GM19438 (cell line): ENCODE data around the gene CABP7.
"Not testable (repeated sequence)": the region's sequence is repeated elsewhere in the genome, so short reads cannot be mapped to it uniquely, and the experiment has no call there.

Experiments
- ATAC-seq: cut with Tn5 transposase; IDR thresholded peaks from one replicate; pipeline ENCODE4 v1.9.1; 2021; ENCODE audit warnings: low read depth; ENCODE audit not compliant: unreplicated experiment

The CABP7 gene

DNA sequence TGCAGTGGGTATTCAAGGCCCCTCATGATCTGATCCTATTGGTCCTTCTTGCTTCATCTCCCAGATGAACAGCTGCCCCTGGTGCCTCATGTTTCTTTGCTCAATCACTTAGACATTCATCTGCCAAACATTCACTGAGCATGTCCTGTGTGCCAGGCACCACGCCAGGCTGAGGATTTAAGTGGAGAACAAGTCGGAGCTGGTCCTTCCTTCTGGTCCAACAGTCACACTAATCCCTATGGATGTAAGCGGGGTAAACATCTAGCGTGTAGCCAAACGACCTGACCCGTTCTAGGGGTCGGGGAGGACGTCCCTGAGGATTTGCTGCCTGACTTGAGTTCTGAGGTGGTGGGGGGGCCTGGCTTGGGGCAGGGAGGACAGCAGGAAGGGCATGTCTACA, 25.1 kb downstream of the CABP7 start:
- ATAC-seq = no peak

DNA sequence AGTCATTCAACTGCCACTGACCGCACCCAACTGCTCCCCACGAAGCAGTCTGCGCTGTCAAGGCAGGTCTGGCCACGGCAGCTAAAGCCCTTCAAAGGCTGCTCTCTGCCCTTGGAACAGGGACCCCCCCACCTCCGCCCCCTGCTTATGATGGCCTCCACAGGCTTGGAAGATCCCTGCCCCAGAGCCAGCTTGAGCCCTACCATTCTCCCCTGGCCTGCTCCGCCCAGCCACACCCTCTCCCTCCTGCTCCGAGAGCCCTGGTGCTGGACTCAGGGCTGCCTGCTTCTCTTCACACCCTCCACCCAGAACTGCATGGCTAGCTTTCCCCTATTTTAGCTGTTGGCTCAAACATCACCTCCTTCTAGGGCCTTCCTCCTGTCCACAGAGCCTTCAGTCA, 28.0 kb downstream of the CABP7 start:
- no peak for ATAC-seq

DNA sequence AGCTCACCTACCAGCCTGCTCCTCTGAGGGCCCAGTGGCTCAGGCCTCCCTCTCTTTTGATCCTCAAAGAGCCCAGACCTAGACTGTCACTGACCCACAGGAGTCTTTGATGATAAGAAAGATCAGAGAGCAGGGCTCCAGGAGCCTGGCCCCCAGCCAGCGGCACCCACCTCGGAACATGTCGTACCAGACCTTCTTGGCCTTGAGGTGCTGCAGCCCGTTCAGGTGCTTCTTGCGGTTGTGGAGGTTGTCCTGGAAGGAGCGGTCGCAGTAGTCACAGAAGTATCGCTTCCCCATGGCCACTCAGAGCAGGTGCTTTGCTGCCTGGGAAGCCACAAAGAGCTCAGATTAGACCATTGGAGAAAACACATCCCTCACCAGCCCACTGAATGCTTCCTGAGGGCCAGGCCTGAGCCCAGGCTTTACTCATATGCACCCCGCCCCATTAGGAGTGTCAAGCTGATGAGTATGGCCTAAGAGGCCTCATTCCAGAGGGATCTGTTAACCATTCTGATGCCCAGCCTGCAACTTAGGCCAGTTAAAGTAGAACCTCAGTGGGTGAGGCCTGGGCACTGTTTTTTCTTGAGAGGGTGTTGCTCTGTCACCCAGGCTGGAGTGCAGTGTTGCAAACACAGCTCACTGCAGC, 28.6 kb downstream of the CABP7 start:
- ATAC-seq = no peak

DNA sequence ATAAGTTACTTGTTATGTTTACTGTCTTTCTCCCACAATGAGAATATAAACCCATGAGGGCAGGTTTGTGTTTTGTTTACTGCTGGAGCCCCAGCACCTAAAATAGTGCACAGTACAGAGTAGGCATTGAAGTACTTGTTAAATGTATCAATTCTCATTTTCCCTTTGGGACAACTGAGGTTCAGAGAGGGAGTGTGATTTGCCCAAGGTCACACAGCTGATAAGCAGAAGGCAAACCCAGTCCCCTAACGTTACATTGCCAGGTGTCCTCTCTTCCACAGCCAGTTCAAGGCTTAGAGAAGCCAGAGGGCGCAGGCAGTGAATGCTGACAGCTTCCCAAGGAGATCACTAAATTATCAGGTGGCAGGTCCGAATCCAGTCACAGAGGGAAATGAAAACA, 30.2 kb downstream of the CABP7 start:
- ATAC-seq = no peak

DNA sequence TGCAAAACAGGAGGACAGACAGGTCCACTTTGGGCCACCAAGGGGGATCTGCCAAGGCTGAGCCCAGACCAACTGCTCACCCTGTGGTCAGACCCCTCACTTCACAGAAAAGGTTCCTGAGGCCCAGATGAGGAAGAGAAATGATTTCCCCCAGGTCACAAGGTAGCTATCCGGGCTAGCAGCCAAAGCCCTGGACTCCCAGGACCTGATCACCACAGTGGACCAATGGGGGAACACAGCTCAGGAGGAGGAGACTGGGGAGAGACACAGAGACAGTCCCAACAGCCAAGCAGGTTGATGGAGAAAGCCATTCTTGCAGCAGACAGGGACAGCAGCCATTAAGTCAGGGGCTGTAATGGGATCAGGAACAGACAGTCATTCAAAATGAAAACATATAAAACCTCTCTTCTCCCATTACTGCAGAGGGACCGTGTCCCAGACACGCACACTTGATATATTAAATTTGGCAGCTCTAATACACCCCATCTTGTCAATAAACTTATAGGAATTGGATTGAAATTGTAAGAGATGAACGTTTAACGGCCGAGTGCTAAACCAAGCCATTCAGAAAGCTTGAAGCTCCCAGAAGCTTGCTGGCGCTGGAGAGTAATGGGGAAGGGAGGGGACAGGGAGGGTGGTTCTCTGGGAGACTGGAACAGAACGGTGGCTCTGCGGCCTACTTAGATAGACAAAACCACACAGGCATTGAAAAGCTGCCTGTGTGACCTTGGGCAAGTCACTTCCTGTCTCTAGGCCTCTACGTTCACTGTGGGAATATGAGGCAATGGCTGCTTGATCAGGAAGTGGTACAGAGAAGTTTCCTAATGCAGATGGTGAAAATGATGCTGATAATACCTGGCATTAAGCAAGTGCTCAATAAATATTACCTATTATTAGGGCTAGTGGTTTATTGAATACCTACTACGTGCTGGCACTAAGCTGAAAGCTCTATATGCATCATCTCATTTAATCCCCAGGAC, 31.0 kb downstream of the CABP7 start:
- no peak for ATAC-seq

DNA sequence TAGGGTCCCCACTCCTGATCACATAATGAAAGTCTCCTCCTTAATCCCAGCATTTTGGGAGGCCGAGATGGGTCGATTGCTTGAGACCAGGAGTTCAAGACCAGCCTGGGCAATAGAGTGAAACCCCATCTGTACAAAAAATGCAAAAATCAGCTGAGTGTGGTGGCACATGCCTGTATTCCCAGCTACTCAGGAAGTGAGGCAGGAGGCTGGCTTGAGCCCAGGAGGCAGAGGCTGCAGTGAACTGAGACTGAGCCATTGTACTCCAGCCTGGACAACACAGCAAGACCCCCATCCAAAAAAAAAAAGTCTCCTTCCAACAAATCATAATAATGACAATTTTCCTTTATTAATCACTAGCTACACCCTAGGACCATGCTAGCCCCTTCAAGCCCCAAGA, 31.9 kb downstream of the CABP7 start:
- ATAC-seq = no peak

DNA sequence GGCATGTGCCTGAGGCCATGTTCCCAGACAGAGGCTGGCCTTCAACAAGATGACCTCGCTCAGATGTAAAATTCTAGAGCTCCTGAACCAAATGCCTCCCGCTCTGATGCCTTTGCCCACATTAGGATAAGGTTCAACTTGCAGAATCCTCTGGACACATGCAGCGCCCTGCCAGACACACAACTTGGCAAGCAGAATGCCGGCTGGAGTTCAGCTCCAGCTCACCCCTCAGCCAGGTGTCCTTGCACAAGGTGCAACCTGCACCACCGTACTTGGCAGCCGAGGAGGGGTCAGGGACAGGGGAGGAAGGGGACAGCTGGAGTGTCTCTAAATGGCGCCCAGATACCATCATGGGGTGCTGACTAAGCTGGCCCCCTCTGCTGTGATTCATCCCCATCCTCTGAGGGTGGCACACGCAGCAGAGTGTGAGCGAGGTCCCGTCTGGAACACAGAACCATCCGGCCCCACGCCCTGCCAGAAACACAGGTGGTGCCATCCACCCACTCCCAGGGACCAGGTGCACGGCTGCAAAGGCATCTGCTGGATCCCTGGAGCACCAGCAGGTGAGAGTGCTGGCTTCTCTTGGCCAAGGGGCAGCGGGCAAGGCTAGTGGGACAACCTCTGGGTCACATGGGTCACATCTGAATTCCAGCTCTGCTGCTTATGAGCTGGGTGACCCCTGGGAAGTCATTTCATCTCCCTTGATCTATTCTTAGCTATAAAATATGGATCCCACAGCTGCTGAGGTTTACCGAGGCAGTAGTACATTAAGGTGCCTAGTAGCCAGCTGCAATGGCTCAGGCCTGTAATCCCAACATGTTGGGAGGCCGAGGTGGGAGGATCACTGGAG, 34.2 kb downstream of the CABP7 start:
- ATAC-seq = no peak

DNA sequence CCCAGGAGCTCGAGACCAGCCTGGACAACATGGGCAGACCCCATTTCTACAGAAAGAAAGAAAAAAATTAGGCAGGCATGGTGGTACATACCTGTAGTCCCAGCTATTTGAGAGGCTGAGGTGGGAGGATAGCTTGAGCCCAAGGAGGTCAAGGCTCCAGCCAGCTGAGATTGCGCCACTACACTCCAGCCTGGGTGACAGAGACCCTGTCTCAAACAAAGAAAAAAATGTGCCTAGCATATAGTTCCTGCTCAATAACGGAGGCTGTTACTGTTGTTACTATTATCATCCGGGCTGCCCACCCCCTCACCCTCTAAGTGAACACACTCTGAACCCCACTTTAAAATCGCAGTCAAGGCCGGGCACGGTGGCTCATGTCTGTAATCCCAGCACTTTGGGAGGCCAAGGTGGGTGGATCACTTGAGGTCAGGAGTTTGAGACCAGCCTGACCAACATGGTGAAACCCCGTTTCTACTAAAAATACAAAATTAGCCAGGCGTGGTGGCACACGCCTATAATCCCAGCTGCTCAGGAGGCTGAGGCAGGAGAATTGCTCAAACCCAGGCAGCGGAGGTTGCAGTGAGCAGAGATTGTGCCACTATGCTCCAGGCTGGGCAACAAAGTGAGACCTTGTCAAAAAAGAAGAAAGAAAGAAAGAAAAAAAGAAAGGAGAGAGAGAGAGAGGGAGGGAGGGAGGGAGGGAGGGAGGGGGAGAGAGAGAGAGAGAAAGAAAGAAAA, 35.0 kb downstream of the CABP7 start:
- ATAC-seq = not testable (repeated sequence)

DNA sequence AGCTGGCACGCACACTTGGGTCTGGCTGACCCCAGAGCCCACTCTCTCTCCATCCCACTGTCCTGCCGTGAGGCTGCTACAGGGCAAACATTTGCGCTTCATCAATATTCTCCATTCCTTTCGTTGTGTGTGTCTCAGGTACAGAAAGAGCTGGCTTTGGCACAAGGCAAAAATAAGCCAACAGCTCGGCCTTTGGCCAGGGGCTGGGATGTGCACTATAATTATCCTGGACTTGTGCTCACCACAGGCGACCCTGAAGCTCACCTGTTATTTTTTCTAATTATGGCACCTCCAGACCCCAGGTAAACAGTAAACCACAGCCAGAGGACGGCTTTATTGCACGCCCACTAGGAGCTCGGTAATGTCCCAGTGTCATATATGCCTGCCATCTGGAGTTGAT, 36.1 kb downstream of the CABP7 start:
- ATAC-seq = no peak

DNA sequence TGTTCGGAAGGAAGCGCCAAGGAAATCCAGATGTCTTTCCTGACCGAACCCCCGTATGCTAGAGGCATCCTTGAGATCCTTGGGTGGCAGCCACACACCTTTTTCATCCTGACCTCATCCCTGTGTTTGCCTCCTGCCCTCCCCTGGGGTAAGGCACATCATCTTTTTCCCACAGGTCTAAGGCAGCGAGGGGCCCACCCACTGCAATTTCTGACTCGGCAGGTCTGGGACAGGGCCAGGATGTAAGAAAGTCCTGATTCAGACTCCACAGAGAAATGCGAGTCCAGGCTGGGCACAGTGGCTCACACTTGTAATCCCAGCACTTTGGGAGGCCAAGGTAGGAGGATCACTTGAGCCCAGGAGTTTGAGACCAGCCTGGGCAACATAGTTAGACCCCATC, 36.5 kb downstream of the CABP7 start:
- ATAC-seq = no peak

DNA sequence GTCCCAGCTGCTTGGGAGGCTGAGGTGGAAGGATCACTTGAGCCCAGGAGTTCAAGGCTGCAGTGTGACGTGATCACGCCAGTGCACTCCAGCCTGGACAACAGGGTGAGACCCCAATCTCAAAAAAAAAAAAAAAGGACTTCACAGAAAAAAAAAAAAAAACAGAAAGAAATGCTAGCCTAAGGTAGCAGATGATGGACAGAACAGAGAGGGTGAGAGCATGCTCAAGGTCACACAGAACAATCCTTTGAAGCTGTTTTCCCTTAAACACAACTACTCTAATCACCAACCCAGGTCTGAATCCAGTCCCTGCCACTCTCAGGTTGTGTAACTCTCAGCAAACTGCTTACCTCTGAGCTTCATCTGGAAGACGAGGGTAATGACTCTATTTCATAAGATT, 37.3 kb downstream of the CABP7 start:
- ATAC-seq = no peak

DNA sequence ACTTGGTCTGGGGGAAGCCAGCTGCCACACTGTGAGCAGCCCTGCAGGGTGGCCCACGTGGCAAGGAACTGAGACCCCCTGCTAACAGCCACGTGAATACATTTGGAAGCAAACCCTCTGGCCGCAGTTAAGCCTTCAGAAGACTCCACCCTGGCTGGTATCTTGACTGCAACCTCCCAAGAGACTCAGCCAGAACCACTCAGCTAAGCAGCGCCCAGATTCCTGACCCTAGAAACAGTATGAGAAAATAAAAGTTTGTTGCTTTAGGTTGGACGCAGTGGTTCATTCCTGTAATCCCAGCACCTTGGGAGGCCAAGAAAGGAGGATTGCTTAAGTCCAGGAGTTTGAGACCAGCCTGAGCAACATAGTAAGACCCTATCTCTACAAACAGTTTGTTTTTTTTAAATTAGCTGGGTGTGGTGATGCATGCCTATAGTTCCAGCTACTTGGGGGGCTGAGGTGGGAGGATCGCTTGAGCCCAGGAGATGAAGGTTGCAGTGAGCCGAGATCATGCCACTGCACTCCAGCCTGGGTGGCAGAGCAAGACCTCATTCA, 38.3 kb downstream of the CABP7 start:
- no peak for ATAC-seq

DNA sequence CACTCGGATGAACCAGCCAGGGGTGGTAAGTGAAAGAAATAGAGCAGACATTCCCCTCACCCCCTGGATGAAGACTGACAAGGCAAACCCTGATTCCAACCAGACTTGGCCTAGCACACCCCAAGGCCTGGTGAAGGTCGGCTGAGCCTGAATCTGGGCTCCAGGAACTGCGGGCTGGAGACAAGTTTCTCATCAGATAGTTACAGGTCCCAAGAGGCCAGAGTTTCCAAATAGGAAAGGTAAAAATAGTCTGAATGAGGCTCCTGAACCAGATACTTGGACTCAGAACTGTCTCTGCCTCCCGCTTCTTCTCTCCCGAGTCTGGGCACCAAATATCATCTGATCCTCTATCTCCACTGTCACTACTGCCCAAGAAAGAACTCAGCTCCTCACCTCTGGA, 39.2 kb downstream of the CABP7 start:
- no peak for ATAC-seq

DNA sequence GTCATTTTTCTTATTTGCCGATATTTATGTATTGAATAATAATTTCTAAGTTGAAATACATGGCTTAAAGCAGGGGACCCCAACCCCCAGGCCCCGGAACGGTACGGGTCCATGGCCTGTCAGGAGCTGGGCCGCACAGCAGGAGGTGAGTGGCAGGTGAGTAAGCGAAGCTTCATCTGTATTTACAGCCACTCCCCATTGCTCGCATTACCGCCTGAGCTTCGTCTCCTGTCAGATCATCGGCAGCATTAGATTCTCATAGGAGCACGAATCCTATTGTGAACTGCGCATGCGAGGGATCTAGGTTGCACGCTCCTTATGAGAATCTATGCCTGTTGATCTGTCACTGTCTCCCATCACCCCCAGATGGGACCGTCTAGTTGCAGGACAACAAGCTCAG, 42.5 kb downstream of the CABP7 start:
- no peak for ATAC-seq

DNA sequence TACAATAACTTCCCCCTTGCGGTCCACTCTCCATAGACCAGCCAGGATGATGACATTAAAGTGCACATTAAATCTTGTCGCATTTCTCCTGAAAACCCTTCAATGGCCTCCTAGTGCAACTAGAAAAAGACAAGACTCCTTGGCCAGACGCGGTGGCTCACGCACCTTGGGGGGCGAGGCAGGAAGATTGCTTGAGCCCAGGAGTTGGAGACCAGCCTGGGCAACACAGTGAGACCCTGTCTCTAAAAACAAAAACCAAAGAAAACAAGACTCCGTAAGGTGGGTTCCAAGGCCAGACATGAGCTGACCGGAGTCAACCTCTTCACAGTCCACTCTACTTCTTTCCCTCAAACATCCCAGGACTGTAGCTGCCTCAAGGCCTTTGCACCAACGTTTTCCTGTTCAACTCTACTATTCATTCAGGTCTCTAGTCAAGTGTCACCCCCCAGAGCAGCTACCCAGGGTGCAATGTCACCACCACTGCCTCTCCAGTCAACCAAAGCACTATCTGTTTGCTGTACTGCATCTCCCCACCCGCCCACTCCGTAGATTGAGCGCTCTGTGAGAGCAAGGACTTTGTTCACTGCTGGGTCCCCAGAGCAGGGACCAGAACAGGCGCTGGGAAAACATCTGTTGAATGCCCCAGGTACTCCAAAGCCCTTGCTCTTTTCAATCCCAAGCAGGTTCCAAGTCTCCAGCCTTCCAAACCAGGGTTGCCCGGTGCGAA, 46.3 kb downstream of the CABP7 start:
- no peak for ATAC-seq

DNA sequence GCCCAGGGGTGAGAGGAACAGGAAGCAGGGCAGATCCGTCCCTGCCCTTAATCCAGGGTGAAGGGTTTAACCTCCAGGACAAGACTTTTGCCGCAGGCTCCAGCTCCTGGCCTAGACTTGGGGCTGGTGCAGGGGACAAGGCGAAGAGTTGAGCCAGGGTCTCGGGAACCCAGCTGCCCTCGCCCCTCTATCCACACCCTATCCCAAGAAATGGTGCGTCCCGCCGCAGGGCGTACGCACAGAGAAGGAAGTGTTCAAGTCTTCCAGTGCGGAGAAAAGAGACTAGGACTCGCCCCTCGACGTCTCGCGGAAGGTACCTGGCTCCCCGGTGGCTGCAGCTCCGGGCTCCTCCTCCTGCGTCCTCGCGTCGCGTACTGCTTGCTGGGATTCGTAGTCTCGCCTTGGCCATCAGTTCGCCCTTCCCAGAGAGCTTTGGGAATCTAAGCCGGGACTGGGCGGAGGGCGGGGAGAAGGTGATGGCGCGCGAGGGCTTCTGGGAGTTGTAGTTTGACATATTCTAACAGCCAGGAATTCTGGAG, 46.9 kb downstream of the CABP7 start, which contains the start of gene ZMAT5:
TSS of gene ZMAT5 (minus strand) at position 376 of the 539 bp plus-strand sequence. CDS start 18,463 bp downstream, outside the sequence.
- ATAC-seq = peak; percentile 89

DNA sequence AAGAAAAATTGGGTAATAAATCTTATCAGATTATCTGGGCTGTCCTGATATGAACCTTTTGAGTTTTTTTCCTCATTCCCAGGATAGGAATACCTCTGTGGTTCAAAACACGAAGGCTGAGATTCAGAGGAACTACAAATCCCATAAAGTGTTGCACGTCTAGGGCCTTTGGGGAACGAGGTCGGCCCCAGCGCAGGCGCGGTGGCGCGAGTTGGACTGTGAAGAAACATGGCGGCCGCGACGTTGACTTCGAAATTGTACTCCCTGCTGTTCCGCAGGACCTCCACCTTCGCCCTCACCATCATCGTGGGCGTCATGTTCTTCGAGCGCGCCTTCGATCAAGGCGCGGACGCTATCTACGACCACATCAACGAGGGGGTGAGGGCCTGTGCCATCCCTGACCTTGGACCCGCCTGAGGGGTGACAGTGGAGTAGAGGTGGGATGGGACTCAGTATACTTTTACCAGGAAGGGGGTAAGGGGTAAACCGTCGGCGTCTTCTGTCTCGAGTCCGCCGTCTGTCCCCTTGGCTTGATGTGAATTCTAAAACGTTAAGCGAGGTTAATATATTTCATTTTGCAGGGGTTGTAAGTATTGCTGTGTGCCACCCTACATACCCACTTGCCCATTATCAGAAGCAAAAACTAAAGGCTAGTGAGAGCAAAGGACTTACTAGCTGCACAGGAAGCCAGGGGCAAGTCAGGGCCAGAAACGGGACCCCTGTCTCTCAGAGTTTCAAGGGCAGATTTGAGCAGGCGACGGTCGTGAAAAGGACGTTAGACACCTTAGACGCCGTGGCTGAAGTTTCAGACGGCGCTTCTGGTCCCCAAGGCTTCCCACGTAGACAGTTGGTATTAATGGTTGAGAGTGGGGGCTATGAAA, 47.6 kb downstream of the CABP7 start, which contains the start of gene UQCR10:
TSS of gene UQCR10 (plus strand) at position 199 of the 881 bp plus-strand sequence. CDS start at position 229, 30 bp downstream.
- ATAC-seq = peak; percentile 76
